Measurements from ENCODE around the gene ADPRM.

DNA sequence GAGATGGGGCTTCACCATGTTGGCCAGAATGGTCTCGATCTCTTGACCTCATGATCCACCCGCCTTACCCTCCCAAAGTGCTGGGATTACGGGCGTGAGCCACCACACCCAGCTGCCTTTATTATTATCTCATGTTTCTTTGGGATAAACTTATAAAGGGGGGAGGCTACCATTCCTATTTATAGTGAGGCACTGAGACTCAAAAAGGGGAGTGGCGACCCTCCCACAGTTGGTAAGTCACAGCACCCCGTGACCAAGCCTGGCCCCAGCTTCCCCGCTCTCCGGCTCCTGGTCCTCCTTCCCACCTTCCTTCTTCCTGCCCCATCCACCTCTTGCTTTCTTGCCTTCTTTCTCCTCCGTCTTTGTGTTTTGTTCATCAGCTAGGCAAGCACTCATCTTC, 45.5 kb upstream of the ADPRM start:
- TF ChIP-seq, protein P1, sequence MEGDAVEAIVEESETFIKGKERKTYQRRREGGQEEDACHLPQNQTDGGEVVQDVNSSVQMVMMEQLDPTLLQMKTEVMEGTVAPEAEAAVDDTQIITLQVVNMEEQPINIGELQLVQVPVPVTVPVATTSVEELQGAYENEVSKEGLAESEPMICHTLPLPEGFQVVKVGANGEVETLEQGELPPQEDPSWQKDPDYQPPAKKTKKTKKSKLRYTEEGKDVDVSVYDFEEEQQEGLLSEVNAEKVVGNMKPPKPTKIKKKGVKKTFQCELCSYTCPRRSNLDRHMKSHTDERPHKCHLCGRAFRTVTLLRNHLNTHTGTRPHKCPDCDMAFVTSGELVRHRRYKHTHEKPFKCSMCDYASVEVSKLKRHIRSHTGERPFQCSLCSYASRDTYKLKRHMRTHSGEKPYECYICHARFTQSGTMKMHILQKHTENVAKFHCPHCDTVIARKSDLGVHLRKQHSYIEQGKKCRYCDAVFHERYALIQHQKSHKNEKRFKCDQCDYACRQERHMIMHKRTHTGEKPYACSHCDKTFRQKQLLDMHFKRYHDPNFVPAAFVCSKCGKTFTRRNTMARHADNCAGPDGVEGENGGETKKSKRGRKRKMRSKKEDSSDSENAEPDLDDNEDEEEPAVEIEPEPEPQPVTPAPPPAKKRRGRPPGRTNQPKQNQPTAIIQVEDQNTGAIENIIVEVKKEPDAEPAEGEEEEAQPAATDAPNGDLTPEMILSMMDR (IDR thresholded peaks at IDR 0.05): no peak
- TF ChIP-seq POLR2AphosphoS5 (IDR thresholded peaks at IDR 0.05) (no peak), POLR2A (IDR thresholded peaks at IDR 0.05) (no peak)

All from transverse colon (tissue), 4 donors.